Liver (tissue), 9 donors: ENCODE data around the gene ENG. TPM values are rescaled to one million over a fixed set of nuclear protein-coding genes. Genes with fewer than 3 reads are reported as not detected.

Experiments used
- DNase-seq: peaks from one replicate; pipeline ENCODE4 v3.0.0-alpha.2; 2017; ENCODE audit warnings: low spot score
- H3K27ac ChIP-seq, 2 donors: one replicate each; pipeline ENCODE4 v1.7.0; 2013; ENCODE audit warnings: inconsistent platforms in 2 of 2, low read length in 2 of 2, control low read depth in 1 of 2, low read depth in 1 of 2, mild to moderate bottlenecking in 1 of 2
- H3K27me3 ChIP-seq, 4 donors: one replicate each; pipeline versions ENCODE4 v1.6.1 to v1.7.0; 2013; ENCODE audit warnings: low read length in 3 of 4, inconsistent platforms in 1 of 4, mild to moderate bottlenecking in 1 of 4, moderate library complexity in 1 of 4; ENCODE audit not compliant: control insufficient read depth in 4 of 4, insufficient read depth in 4 of 4
- H3K36me3 ChIP-seq, 4 donors: one replicate each; pipeline versions ENCODE4 v1.6.1 to v1.7.0; 2013; ENCODE audit warnings: low read length in 3 of 4, mild to moderate bottlenecking in 3 of 4, low read depth in 1 of 4, moderate library complexity in 1 of 4; ENCODE audit not compliant: control insufficient read depth in 4 of 4, insufficient read depth in 3 of 4
- H3K4me1 ChIP-seq, 4 donors: one replicate each; pipeline versions ENCODE4 v1.6.1 to v1.7.0; 2013; ENCODE audit warnings: low read length in 3 of 4, mild to moderate bottlenecking in 3 of 4, moderate library complexity in 1 of 4; ENCODE audit not compliant: control insufficient read depth in 4 of 4, insufficient read depth in 4 of 4
- H3K4me3 ChIP-seq, 3 donors: one replicate each; pipeline versions ENCODE4 v1.6.1 to v1.7.0; 2013; ENCODE audit warnings: low read length in 3 of 3, control low read depth in 1 of 3, low read depth in 1 of 3, mild to moderate bottlenecking in 1 of 3
- H3K9ac ChIP-seq, 2 donors: one replicate each; pipeline ENCODE4 v1.7.0; 2013; ENCODE audit warnings: low read length in 2 of 2, mild to moderate bottlenecking in 2 of 2, moderate library complexity in 2 of 2, control low read depth in 1 of 2, low read depth in 1 of 2
- H3K9me3 ChIP-seq, 4 donors: one replicate each; pipeline versions ENCODE4 v1.6.1 to v1.7.0; 2013; ENCODE audit warnings: low read length in 3 of 4; ENCODE audit not compliant: control insufficient read depth in 4 of 4
- ATF3 ChIP-seq: IDR thresholded peaks from 2 replicates; pipeline ENCODE4 v1.6.1; 2016; ENCODE audit warnings: antibody characterized with exemption
- CTCF ChIP-seq: fragments of 150-350 bp; IDR thresholded peaks from 2 replicates; pipeline ENCODE4 v1.5.1; 2017; ENCODE audit warnings: improper control_type of control experiment, low read depth, low read length; ENCODE audit not compliant: missing input control
- EGR1 ChIP-seq, 2 donors: IDR thresholded peaks; 2 replicates each; pipeline ENCODE4 v1.6.1; 2016 to 2018; ENCODE audit warnings: antibody characterized with exemption in 2 of 2, low read depth in 2 of 2
- FOXA1 ChIP-seq: IDR thresholded peaks from 2 replicates; pipeline ENCODE4 v1.6.1; 2016; ENCODE audit warnings: antibody characterized with exemption
- FOXA2 ChIP-seq: IDR thresholded peaks from 2 replicates; pipeline ENCODE4 v1.6.1; 2016; ENCODE audit warnings: antibody characterized with exemption
- GABPA ChIP-seq, 2 donors: IDR thresholded peaks in 1 of 2; conservative IDR thresholded peaks in 1 of 2; 2 replicates each; pipeline ENCODE4 v1.6.1; 2016; ENCODE audit warnings: antibody characterized with exemption in 2 of 2, mild to moderate bottlenecking in 1 of 2, moderate library complexity in 1 of 2
- HNF4A ChIP-seq, 2 donors: conservative IDR thresholded peaks; 2 replicates each; pipeline ENCODE4 v1.6.1; 2016; ENCODE audit warnings: antibody characterized with exemption in 2 of 2, mild to moderate bottlenecking in 2 of 2
- HNF4G ChIP-seq: IDR thresholded peaks from 2 replicates; pipeline ENCODE4 v1.6.1; 2016; ENCODE audit warnings: antibody characterized with exemption
- JUND ChIP-seq, 2 donors: IDR thresholded peaks; 2 replicates each; pipeline ENCODE4 v1.6.1; 2016; ENCODE audit warnings: antibody characterized with exemption in 2 of 2
- MAX ChIP-seq: IDR thresholded peaks from 2 replicates; pipeline ENCODE4 v1.6.1; 2016; ENCODE audit warnings: antibody characterized with exemption
- NR2F2 ChIP-seq: IDR thresholded peaks from 2 replicates; pipeline ENCODE4 v1.6.1; 2016; ENCODE audit warnings: antibody characterized with exemption
- RAD21 ChIP-seq, 2 donors: IDR thresholded peaks; 2 replicates each; pipeline ENCODE4 v1.6.1; 2016; ENCODE audit warnings: antibody characterized with exemption in 2 of 2, mild to moderate bottlenecking in 2 of 2
- REST ChIP-seq: IDR thresholded peaks from 2 replicates; pipeline ENCODE4 v1.6.1; 2016; ENCODE audit warnings: antibody characterized with exemption, mild to moderate bottlenecking
- RXRA ChIP-seq, 2 donors: IDR thresholded peaks; 2 replicates each; pipeline ENCODE4 v1.6.1; 2017 to 2018; ENCODE audit warnings: antibody characterized with exemption in 2 of 2, mild to moderate bottlenecking in 1 of 2
- SP1 ChIP-seq: IDR thresholded peaks from 2 replicates; pipeline ENCODE4 v1.6.1; 2018; ENCODE audit warnings: antibody characterized with exemption, mild to moderate bottlenecking
- TAF1 ChIP-seq: conservative IDR thresholded peaks from 2 replicates; pipeline ENCODE4 v1.6.1; 2016; ENCODE audit warnings: antibody characterized with exemption, mild to moderate bottlenecking
- YY1 ChIP-seq: IDR thresholded peaks from 2 replicates; pipeline ENCODE4 v1.6.1; 2016; ENCODE audit warnings: antibody characterized with exemption, mild to moderate bottlenecking
- ZBTB33 ChIP-seq: IDR thresholded peaks from 2 replicates; pipeline ENCODE4 v1.6.1; 2016; ENCODE audit warnings: antibody characterized with exemption
- WGBS: extraction: QIAGEN DNeasy Blood & Tissue Kit; methylation state at CpG from one replicate; pipeline ENCODE4 v1.1.7; 2013; 5-methylcytosine and 5-hydroxymethylcytosine counted together
- polyA plus RNA-seq, 2 donors: library from polyadenylated mRNA; stranded (reverse) in 1 of 2; unstranded in 1 of 2; fragments of 200-250 nt in 1 of 2; fragments of >200 nt in 1 of 2; fragmentation: Nextera tagmentation in 1 of 2; extraction: Ambion mirVana in 1 of 2; gene quantifications; one replicate each; pipeline versions ENCODE4 v1.2.1 to v1.2.3, GENCODE V29; 2013 to 2015
- total RNA-seq, 2 donors: library from RNA; depleted of rRNA; stranded (reverse); fragments of >200 nt; gene quantifications; one replicate each; pipeline ENCODE4 v1.2.3, GENCODE V29; 2014
- donor health status: healthy.
- donor health status: healthy.
- donor health status: healthy.
- donor health status: healthy.
- donor health status: healthy.

The ENG gene
- total and polyA plus RNA-seq, 4 donors = 12.8 to 91.3 (median 24.2) TPM

- no peak for DNase-seq
- TF ChIP-seq YY1 = peak; percentile 25
- no peak for TF ChIP-seq FOXA1
- TF ChIP-seq RXRA (IDR thresholded peaks at IDR 0.05) = no peak
- no peak for TF ChIP-seq ZBTB33
- no peak for TF ChIP-seq JUND (IDR thresholded peaks at IDR 0.05)
- peak overlapping the region; percentile 49 to 89 for H3K27ac ChIP-seq
- H3K9me3 ChIP-seq = no peaks in the 10 kb centered on the region
- 50% methylated on average over 8 of the region's 8 CpGs for WGBS
- H3K4me3 ChIP-seq = no peak overlapping the region
- H3K27me3 ChIP-seq = no peaks in the 10 kb centered on the region
- peak overlapping the region in 1 of 2 donors; percentile 88 for H3K9ac ChIP-seq
- peaks cover 7 to 17% (median 14%) of the 10 kb centered on the region in 4 donors for H3K36me3 ChIP-seq
- H3K4me1 ChIP-seq = peaks cover 28 to 87% (median 70%) of the 10 kb centered on the region in 4 donors
Observed at GRCh38 chr9:127793093-127793708, 61.3 kb downstream of the ENG start.

GRCh38 chr9:127792417-127793031 is 61.9 kb downstream of the ENG start:
- Histone ChIP-seq H3K4me1 (peaks cover 30 to 87% (median 71%) of the 10 kb centered on the region in 4 donors), H3K9me3 (no peaks in the 10 kb centered on the region), H3K9ac (no peak overlapping the region), H3K36me3 (peaks cover 9 to 23% (median 20%) of the 10 kb centered on the region in 4 donors), H3K27ac (peak overlapping the region; percentile 45 to 48), H3K27me3 (no peaks in the 10 kb centered on the region), H3K4me3 (no peak overlapping the region)
- TF ChIP-seq REST (no peak), YY1 (no peak), EGR1 (IDR thresholded peaks at IDR 0.05; ENCODE audit: low read depth in 2 of 2) (no peak), CTCF (no peak), JUND (IDR thresholded peaks at IDR 0.05) (no peak), RAD21 (IDR thresholded peaks at IDR 0.05) (no peak), RXRA (IDR thresholded peaks at IDR 0.05) (no peak), FOXA2 (no peak), FOXA1 (no peak), NR2F2 (no peak), GABPA (IDR thresholded peaks at IDR 0.05 in 1 of 2, conservative IDR thresholded peaks at IDR 0.05 in 1 of 2) (no peak), HNF4G (no peak), MAX (no peak), ZBTB33 (no peak), ATF3 (no peak), SP1 (no peak), HNF4A (conservative IDR thresholded peaks at IDR 0.05) (no peak), TAF1 (no peak)
- 56% methylated on average over 7 of the region's 7 CpGs for WGBS
- DNase-seq = no peak
